PFSK-1 (cell line): ENCODE measurements around the gene CHAF1B.

Experiments used
- POLR2AphosphoS5 ChIP-seq: IDR thresholded peaks from 2 replicates; pipeline ENCODE4 v1.6.1; 2012; ENCODE audit warnings: low read depth, mild to moderate bottlenecking, control low read depth, low read length, moderate library complexity
- TAF1 ChIP-seq: IDR thresholded peaks from 2 replicates; pipeline ENCODE4 v1.6.1; 2012; ENCODE audit warnings: low read length, control low read depth, borderline replicate concordance; ENCODE audit not compliant: insufficient read depth

DNA sequence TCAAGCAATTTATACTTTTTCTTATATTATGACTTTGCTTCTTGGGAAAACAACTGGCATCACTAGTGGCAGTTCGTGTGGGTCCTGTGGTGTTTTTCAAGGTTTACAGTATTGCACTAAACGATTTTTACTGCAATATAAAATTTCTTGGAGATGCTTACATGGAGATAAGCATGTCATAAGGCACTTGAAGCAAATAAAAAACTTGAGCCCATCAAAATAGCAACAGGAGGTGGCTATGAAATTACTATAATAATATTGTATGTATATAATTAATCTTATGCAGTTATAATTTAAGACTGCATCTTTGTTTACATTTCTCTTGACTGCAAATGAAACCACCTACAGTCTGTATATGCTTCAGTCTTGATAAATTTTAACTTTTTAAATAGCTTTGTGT, 29.3 kb upstream of the CHAF1B start:
- no peak for TF ChIP-seq TAF1
- no peak for TF ChIP-seq POLR2AphosphoS5
